ENCODE measurements around the gene NCAM1. TPM values are rescaled to one million over a fixed set of nuclear protein-coding genes. Genes with fewer than 3 reads are reported as not detected.

NCAM1 gene
- total and polyA plus RNA-seq, 9 of the 15 experiments (the other 6 are each of a cell fraction or from before 2014, with no cell fraction given) = 0.09 to 0.23 TPM; not detected in 7

DNA sequence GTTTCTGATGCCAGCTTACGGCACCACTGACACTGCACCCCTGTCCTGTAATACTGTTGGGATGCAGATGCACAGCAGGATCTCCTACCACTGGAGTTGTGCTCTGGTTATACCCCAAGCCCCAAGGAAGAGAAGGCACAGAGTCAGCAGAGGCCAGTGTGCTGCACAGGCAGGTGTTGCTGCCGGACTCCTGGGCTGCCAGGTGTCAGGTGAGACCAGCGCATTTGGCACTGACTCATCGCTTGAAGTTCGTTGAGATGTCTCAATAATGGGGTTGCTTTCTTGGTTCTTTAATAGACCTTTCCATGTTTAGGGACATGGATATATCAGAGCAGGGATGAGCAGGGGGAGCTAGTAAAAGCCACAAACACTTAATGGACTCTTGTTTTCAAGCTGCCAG, 277.5 kb downstream of the NCAM1 start:
- Histone ChIP-seq H3K4me1 (replicated peaks in 1 of 2; ENCODE audit: control insufficient read depth in 2 of 2, insufficient read depth in 2 of 2, low read length in 2 of 2) (no peaks in the 10 kb centered on the region), H3K9me3 (replicated peaks; ENCODE audit: control insufficient read depth, insufficient read depth, low read depth, low read length) (no peaks in the 10 kb centered on the region)
- CTCF ChIA-PET (ENCODE audit: low intra/inter-chr PET ratio) = no interaction called here

More for the DNA sequence above, 277.5 kb downstream of the NCAM1 start:
- no peak overlapping the region for H3K9ac ChIP-seq (ENCODE audit: insufficient read depth in 1 of 2, low read depth in 2 of 2, low read length in 2 of 2)
- H3K36me3 ChIP-seq (ENCODE audit: control insufficient read depth, insufficient read depth, low read length) = no peaks in the 10 kb centered on the region
- DNase-seq (ENCODE audit: extremely low read depth in 1 of 4, low spot score in 3 of 4) (no peak), FAIRE-seq (no peak), ATAC-seq (no peak)
- H4K20me1 ChIP-seq (replicated peaks; ENCODE audit: control insufficient read depth, insufficient read depth, low read length) = no peaks in the 10 kb centered on the region
- intact Hi-C loops (cut with micrococcal nuclease) (no loop called here), in situ Hi-C loops (cut with MboI) (no loop called here)
- H3K4me3 ChIP-seq = no peak overlapping the region
- no peaks in the 10 kb centered on the region for H3K79me2 ChIP-seq (ENCODE audit: control insufficient read depth, insufficient read depth, low read length)
- H3K27me3 ChIP-seq (ENCODE audit: control insufficient read depth in 2 of 2, insufficient read depth in 2 of 2, low read length in 2 of 2) = peaks cover 13 to 53% of the 10 kb centered on the region in 2 experiments; a peak in 3 of 5 replicates
- no TSS peak for BruUV-seq (replicated peaks)
- no peak overlapping the region for H3K27ac ChIP-seq (ENCODE audit: extremely low read depth, low read depth, low read length)
- 2% methylated on average over 5 of the region's 5 CpGs for WGBS (ENCODE audit: insufficient coverage, low coverage, missing lambda C conversion rate)
- TF ChIP-seq ZNF764 (CRISPR knock-in tag; IDR thresholded peaks at IDR 0.05; ENCODE audit: low read depth) = no peak
- TF ChIP-seq, protein P1, sequence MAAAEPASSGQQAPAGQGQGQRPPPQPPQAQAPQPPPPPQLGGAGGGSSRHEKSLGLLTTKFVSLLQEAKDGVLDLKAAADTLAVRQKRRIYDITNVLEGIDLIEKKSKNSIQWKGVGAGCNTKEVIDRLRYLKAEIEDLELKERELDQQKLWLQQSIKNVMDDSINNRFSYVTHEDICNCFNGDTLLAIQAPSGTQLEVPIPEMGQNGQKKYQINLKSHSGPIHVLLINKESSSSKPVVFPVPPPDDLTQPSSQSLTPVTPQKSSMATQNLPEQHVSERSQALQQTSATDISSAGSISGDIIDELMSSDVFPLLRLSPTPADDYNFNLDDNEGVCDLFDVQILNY (CRISPR knock-in tag; IDR thresholded peaks at IDR 0.05) = no peak
- TF ChIP-seq, protein P2, sequence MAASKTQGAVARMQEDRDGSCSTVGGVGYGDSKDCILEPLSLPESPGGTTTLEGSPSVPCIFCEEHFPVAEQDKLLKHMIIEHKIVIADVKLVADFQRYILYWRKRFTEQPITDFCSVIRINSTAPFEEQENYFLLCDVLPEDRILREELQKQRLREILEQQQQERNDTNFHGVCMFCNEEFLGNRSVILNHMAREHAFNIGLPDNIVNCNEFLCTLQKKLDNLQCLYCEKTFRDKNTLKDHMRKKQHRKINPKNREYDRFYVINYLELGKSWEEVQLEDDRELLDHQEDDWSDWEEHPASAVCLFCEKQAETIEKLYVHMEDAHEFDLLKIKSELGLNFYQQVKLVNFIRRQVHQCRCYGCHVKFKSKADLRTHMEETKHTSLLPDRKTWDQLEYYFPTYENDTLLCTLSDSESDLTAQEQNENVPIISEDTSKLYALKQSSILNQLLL (CRISPR knock-in tag; IDR thresholded peaks at IDR 0.05; ENCODE audit: borderline replicate concordance) = no peak
- no peak for TF ChIP-seq FOXA3 (CRISPR knock-in tag; conservative IDR thresholded peaks at IDR 0.05 in 1 of 2, IDR thresholded peaks at IDR 0.05 in 1 of 2)
- no peak for TF ChIP-seq SRSF9 (IDR thresholded peaks at IDR 0.05; ENCODE audit: borderline replicate concordance, low read depth, low read length)
- no peak overlapping the region for H2AFZ ChIP-seq (ENCODE audit: low read depth, low read length)
- H3K9me1 ChIP-seq (ENCODE audit: control insufficient read depth, insufficient read depth, low read length) = no peaks in the 10 kb centered on the region
- POLR2A ChIA-PET = interaction anchor here (0.6 kb wide), 2 partner anchors 31 to 716 kb away, joined by 3 read pairs; no protein-coding TSS in a partner anchor
- no peak overlapping the region for H3K4me2 ChIP-seq (ENCODE audit: insufficient read depth, low read length)

Measured in K562 (cell line).